ENCODE data around the gene FKBP2.

DNA sequence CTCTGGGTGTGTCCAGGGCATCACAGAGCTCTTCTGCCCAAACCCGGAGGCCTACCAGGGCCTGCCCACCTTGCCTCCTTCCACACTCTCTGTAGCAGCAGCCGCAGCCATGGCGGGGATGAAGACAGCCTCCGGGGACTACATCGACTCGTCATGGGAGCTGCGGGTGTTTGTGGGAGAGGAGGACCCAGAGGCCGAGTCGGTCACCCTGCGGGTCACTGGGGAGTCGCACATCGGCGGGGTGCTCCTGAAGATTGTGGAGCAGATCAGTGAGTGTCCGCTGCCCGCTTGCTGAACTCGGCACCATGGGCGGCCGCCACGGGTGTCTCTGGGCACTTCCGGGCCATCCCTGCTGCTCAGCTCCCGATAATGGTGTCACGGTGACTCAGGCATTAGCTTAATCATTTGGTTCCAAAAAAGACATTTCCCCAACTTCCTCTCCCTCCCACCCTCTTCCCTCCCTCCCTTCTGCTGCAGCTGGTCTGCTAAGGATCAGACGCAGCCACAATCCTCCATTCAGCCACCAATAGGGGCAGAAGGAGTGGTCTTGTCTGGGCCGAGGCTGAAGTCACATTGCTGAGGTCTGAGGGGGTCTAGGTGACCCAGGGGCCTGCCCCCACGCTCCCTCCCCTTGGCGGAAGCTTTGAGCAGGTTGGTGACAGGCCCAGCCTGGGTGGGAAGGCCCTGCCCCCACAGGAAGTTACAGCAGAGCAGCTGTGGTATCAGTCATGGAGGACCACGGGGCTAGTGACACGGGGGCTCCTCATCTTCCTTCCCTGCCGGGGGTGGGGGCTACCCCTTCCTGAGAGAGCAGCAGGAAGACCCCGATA is 33.4 kb upstream of the FKBP2 start:
- TF ChIP-seq, protein P1, sequence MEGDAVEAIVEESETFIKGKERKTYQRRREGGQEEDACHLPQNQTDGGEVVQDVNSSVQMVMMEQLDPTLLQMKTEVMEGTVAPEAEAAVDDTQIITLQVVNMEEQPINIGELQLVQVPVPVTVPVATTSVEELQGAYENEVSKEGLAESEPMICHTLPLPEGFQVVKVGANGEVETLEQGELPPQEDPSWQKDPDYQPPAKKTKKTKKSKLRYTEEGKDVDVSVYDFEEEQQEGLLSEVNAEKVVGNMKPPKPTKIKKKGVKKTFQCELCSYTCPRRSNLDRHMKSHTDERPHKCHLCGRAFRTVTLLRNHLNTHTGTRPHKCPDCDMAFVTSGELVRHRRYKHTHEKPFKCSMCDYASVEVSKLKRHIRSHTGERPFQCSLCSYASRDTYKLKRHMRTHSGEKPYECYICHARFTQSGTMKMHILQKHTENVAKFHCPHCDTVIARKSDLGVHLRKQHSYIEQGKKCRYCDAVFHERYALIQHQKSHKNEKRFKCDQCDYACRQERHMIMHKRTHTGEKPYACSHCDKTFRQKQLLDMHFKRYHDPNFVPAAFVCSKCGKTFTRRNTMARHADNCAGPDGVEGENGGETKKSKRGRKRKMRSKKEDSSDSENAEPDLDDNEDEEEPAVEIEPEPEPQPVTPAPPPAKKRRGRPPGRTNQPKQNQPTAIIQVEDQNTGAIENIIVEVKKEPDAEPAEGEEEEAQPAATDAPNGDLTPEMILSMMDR (IDR thresholded peaks at IDR 0.05): no peak
- peak; percentile 42 for TF ChIP-seq POLR2A (IDR thresholded peaks at IDR 0.05)
